COR-L47 (cell line): ENCODE measurements around the gene RCOR1.

Source experiments
- DNase-seq: peaks from one replicate; lab custom pipeline; 2025; lab: John Stamatoyannopoulos, UW

The RCOR1 gene

GRCh38 chr14:102726191-102726949 lies 133.9 kb downstream of the RCOR1 start:
- no peak for DNase-seq

- DNase-seq: no peak
These were observed 135.1 kb downstream of the RCOR1 start for GRCh38 chr14:102727336-102728095.

GRCh38 chr14:102728501-102728900 lies 136.1 kb downstream of the RCOR1 start:
- no peak for DNase-seq

GRCh38 chr14:102729268-102729667 lies 136.8 kb downstream of the RCOR1 start:
- DNase-seq: no peak

DNA sequence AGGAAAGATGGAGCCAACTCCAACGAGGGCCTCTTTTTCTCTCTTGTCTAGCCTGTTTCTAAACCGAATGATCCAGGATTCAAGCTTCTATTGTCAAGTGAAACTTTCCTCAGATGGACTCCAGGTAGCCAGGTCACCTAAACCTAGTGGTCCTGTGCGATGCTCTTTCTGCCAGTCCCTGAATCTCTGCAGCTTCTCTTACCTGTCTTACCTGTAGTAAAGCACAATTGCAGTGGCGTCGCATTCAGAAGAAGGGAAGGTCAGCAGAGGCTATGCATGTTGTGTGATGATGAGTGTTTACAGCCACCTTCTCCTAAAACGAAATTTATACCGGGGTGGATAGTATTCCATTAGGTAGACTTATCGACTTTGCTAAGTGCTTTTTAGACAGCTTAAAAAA lies 137.4 kb downstream of the RCOR1 start:
- DNase-seq: no peak

DNA sequence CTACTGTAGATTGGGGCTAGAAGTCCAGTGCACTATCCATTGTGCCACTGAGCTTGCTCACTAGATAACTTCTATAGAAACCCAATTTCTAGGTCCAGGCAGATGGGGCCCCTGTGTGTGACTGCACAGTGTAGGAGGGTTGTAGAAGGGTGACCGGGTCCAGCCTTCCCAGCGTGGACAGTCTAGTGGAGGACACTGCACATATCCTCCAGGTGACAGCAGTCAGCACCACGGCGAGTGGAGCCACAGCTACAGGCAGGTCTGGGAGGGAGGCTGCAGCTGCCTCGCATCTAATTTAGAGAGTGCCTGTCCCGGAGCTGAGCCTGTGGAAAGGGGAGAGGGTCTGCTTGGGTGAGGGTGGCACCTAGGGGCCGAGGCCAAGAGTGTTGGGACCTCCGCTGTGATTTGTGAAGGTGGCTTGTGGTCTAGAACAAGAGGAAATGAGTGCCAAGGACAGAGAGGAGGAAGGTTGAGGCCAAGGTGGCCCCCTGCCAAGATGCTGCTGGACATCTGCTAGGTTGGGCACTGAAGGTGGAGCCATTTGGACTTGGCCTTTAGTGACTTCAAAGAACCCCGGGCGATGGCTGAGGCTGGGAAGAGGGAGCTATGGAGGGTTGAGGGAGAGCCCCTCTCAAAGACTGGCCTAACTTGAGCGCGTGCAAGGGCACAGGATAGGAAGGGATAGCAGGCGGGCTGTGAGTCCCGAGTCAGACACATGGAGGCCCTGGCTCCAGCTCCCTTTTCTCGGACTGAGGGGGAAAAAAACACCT lies 138.8 kb downstream of the RCOR1 start:
- no peak for DNase-seq

DNA sequence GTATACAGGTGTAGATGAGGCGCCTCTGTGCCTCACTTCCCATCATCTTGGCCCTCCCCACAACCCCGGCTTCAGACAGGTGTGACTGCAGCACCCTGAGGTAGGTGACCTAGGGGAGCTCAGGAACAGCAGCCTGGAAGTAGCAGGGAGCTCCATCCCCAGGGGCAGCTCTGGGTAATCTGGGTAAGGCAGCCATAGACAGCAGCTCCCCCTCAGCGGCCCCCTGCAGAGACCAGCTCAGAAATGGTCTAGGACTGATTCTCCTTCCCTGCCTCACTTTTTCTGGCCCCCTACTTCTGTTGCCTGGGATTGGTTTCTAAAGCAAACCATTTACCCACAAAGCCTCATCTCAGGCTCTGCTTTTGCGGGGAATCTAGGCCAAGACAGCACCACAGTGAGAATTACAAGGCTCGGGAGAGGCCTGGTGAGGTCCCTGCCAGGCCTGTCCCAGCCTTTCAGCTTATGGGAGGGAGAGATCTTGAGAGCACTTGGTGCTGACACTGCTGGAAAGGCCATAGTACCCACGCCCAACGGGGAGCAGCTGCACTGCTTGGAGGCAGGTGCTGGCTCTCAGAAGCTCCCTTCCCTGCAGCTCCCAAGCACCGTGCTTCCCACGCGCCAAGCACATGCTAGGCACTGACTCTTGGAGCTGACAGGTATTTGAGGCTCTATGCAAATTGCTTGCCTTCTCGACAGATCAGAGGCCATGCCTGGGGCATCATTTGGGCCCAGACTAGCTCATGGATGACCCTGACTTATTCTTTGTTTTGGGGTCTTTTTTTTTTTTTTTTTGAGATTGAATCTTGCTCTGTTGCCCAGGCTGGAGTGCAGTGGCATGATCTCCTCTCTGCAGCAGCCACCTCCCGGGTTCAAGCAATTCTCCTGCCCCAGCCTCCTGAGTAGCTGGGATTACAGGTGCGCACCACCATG lies 139.7 kb downstream of the RCOR1 start:
- DNase-seq: no peak

DNA sequence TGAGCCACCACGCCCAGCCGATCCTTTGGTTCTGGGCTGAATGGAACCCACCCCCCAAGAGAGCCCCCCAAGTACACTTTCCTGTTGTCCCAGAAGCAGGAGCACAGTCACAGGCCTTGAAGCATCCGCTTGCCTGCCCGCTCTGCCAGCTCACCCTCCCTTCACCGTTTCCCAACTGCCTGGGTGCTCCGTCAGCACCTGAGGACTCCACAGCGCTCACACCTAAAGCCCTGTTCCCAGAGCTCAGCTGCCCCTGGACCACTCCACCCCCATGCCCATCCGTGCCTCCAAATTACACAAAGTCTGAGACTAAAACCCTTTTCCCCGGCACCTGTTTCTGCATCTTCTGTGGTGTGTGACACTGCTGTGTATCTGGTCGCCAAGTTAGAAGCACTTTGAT lies 140.5 kb downstream of the RCOR1 start:
- DNase-seq: no peak

DNA sequence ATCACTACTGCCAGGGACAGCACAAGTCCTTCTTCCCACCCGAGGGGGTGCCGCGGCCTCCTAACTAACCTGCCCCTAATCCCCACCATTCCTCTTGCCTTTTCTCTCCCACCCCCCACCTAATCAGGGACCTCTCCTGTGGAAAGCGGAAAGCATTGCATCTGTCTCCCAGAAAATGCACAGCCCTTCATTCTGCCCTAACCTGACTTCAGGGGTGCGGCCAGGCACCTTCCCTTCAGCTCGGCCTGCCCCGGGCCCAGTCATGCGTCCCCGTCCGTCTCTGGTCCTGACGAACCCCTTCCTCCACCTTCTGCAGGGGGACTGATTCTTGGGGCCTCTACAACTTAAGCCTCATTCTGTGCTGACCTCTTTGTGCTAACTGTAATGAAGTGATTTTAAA lies 140.9 kb downstream of the RCOR1 start:
- DNase-seq: no peak

DNA sequence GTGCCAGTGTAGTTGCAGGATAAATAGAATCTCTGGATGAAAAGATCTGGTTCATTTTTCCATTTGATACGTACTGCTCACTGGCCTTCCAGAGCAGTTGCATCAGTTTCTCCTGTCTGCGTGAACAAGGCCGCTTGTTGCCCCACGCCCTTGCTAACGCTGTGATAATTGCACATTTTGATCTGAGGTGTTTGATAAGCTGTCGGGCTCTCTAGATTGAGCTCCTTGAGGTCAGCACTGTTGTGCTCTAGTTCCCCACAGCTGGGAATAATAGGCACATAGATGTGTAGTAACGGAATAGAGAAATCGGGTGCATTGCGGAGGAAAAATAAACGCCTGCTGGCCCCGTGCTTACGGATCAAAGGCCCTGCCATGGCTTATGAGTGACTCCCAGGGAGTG lies 142.0 kb downstream of the RCOR1 start:
- DNase-seq: no peak

DNA sequence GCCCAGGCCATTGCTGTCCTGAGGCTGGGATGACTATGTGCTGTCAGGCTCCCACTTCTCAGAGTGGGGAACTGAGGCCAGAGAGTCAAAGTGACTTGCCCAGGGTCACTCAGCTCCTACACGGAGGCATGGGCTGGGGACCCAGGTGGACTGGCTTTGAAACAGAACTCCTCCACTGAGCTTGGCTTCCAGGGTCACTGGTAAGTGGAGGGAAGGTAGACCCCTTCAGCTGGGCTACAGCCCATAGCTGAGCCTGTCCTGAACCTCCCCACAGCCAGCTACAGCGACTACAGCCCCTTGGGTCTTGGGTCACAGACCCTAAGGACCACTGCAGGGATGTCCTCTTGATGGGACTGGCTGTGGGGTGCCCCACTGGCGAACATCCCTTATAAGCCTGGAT lies 144.5 kb downstream of the RCOR1 start:
- no peak for DNase-seq

DNA sequence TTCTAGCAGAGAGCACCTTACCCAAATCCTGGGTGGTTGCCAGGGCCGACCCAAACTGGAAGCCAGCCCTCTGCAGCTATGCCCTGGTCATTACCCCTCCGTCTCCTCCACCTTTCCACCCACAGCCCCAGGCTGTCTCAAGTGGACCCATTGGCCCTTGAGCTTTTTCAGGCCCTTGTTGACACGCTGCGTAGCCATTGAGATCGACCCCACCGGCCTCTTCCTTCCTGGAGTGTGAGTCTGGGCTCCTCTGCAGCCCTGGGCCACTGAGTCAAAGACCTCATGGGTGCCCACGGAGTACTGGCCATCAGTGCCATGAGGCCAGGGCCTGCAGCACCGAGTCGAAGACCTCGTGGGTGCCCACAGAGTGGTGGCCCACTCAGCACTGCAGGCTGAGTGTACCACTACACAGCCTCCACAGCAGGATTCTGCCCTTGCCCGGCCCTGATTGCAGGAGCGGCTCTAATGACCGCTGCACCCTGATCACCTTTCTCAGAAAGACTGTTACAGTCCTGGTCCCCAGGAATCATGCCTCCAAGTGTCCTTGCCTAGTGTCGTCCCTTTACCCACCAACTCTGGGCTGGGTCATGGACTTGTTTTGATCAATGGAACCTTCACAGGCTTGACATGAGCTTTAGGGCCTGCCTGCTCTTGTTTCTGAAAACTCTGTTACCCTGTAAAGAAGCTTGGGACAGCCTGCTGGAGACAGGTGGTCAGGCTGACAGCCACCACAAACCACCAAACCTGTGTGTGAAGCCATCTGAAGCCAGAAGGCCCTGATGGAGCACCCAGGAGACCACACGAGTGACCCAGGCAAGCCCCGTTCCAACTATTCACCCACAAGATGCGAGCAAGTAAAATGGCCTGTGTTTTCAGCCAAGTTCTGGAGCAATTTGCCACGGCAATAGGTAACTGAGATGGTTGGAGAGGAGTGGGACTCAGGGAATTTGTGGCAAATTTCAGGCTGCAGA lies 145.2 kb downstream of the RCOR1 start:
- DNase-seq: no peak

DNA sequence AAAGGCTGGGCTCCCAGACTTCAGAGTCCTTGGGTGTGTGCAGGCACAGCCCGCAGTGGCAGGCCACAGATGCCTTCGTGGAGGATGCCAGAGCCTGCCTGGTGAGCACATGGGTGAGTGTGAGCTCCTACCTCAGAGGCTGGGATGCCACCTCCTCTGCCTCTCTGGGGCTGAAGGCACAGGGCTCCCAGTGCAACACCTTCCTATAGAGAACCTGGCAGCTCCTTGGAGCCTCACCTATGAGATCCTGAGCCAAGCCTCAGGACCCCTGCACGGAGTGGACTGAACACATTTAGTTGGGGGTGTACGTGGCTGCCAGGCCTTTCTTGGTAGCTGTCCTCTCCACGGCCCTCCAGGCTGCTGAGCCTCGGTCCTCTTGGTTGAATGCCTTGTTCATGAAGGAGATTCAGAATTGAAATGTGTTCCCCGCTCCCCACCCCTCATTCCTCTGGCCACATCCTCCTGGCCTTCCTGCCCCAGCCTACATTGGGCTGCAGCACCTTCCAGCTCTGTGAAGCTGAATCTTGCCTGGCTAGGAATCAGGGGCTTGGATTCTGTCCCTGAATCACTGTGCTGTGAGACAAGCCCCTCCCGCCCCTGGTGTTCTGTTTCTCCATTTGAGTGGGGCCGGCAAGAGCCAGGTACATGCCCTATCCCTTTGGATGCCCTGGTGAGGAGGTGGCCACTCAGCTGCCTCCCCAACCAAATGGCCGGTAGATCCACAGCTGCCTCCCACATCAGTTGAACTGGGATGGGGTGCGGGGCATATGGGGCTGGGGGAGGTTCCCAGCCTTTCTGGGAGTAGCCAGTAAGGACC lies 146.1 kb downstream of the RCOR1 start:
- DNase-seq: no peak

GRCh38 chr14:102739190-102739469 lies 146.7 kb downstream of the RCOR1 start:
- DNase-seq: no peak

DNA sequence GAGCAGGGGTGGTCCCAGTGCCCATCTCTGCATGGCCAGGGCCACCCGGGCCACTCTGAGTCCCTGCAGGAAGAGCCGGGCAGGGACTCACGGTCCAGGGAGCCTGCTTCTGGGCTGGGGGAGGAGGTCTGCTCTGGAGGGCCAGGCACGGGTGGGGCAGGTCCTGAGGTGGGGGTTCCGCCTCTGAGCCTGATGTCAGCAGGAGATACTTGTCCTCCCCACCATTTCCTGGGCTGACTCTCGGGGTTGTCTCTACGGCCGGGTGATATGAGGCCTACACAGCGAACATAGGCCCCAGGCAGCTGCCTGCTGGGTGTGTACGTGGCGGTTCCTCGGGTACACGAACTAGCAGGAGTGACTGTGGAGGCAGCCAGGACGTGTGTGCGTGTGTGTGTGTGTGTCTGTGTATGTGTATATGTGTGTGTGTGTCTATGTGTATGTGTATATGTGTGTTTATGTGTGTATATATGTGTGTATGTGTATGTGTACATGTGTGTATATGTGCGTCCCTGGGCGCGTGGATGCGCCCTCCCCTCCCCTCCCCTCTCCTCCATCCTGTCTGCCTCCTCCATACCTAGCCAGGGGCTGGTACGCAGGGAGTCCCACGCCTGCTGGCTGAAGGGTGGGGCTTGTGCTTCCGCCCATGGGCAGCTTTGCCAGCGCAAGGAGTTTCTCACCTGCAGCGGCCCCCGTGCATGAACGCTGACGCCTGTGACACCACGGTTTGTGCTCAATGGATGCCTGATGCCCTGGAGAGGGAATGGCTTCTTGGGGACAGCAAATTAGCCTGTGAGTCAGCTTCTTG lies 154.4 kb downstream of the RCOR1 start:
- no peak for DNase-seq

- no peak for DNase-seq
These were observed 156.4 kb downstream of the RCOR1 start for GRCh38 chr14:102748806-102749205.

- DNase-seq: peak; percentile 88
These were observed 157.2 kb downstream of the RCOR1 start for GRCh38 chr14:102749393-102750305.

- no peak for DNase-seq
These were observed 157.9 kb downstream of the RCOR1 start for GRCh38 chr14:102750376-102750775.
